Fibroblast of peridontal ligament (primary cell): ENCODE results near the gene SAFB2.

Source experiments
- DNase-seq: peaks from one replicate; pipeline ENCODE4 v3.0.0-alpha.2; 2010; ENCODE audit errors: extremely low read depth

SAFB2 gene

GRCh38 chr19:5579697-5580096, 42.9 kb downstream of the SAFB2 start:
- DNase-seq: no peak

GRCh38 chr19:5579286-5579685, 43.3 kb downstream of the SAFB2 start:
- DNase-seq: no peak

- DNase-seq: peak; percentile 45
Measured at GRCh38 chr19:5578097-5578846, 44.3 kb downstream of the SAFB2 start.

GRCh38 chr19:5575590-5575989, 47.0 kb downstream of the SAFB2 start:
- DNase-seq: no peak

GRCh38 chr19:5572556-5573286, 49.9 kb downstream of the SAFB2 start:
- no peak for DNase-seq

GRCh38 chr19:5571777-5572176, 50.8 kb downstream of the SAFB2 start:
- DNase-seq: no peak

GRCh38 chr19:5567970-5568407, 54.6 kb downstream of the SAFB2 start:
- no peak for DNase-seq

GRCh38 chr19:5567360-5567969, 55.1 kb downstream of the SAFB2 start, which contains the start of gene TINCR:
TINCR (minus strand) TSS chr19:5567953.
- DNase-seq: no peak

GRCh38 chr19:5564930-5565329, 57.6 kb downstream of the SAFB2 start:
- DNase-seq: no peak

GRCh38 chr19:5563935-5564612, 58.5 kb downstream of the SAFB2 start:
- no peak for DNase-seq

- no peak for DNase-seq
Measured at GRCh38 chr19:5563008-5563431, 59.6 kb downstream of the SAFB2 start.

- no peak for DNase-seq
Measured at GRCh38 chr19:5562280-5562679, 60.3 kb downstream of the SAFB2 start.

GRCh38 chr19:5561559-5561958, 61.0 kb downstream of the SAFB2 start:
- no peak for DNase-seq

- no peak for DNase-seq
Measured at GRCh38 chr19:5560156-5560555, 62.4 kb downstream of the SAFB2 start.

GRCh38 chr19:5559804-5560133, 62.8 kb downstream of the SAFB2 start:
- no peak for DNase-seq

- DNase-seq: no peak
Measured at GRCh38 chr19:5558101-5558621, 64.4 kb downstream of the SAFB2 start.

GRCh38 chr19:5557691-5558090, 64.9 kb downstream of the SAFB2 start:
- DNase-seq: no peak

GRCh38 chr19:5554828-5555227, 67.7 kb downstream of the SAFB2 start:
- DNase-seq: no peak

- no peak for DNase-seq
Measured at GRCh38 chr19:5553892-5554291, 68.7 kb downstream of the SAFB2 start.

GRCh38 chr19:5547881-5548280, 74.7 kb downstream of the SAFB2 start:
- peak; percentile 40 for DNase-seq

- no peak for DNase-seq
Measured at GRCh38 chr19:5545984-5546383, 76.6 kb downstream of the SAFB2 start.

GRCh38 chr19:5545051-5545450, 77.5 kb downstream of the SAFB2 start:
- DNase-seq: no peak
